GM21360 (cell line): ENCODE results near the gene ZBTB4.
"Not testable (repeated sequence)": the region's sequence is repeated elsewhere in the genome, so short reads cannot be mapped to it uniquely, and the experiment has no call there.

Experiments used
- ATAC-seq: cut with Tn5 transposase; IDR thresholded peaks from one replicate; pipeline ENCODE4 v1.9.1; 2021; ENCODE audit warnings: mild to moderate bottlenecking, moderate library complexity; ENCODE audit not compliant: unreplicated experiment

ZBTB4 gene

GRCh38 chr17:7493941-7494340 is 14.5 kb upstream of the ZBTB4 start:
- no peak for ATAC-seq

- ATAC-seq, result no peak
Measured at GRCh38 chr17:7491583-7491982, 12.2 kb upstream of the ZBTB4 start.

GRCh38 chr17:7490144-7490543 is 10.7 kb upstream of the ZBTB4 start:
- ATAC-seq, result no peak

DNA sequence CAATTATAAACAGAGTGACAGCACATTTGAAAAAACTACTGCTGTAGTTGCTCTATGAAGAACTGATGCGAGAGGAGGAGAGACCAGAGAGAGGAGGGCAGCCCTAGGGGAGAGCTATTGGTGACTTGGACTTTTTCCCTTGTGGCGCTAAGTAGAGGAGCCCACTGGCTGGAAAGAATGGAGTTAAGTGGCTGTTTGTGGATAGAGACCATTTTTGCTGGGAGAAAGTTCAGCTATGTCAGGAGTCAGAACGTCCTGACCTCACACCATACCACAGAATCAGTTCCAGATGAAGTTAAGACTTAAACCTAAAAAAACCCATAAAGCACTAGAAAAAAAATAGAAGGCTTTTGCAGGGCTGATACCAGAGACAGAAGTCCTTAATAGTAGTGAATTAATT is 6.8 kb upstream of the ZBTB4 start:
- ATAC-seq, result no peak

GRCh38 chr17:7484919-7485377 is 5.5 kb upstream of the ZBTB4 start:
- no peak for ATAC-seq

DNA sequence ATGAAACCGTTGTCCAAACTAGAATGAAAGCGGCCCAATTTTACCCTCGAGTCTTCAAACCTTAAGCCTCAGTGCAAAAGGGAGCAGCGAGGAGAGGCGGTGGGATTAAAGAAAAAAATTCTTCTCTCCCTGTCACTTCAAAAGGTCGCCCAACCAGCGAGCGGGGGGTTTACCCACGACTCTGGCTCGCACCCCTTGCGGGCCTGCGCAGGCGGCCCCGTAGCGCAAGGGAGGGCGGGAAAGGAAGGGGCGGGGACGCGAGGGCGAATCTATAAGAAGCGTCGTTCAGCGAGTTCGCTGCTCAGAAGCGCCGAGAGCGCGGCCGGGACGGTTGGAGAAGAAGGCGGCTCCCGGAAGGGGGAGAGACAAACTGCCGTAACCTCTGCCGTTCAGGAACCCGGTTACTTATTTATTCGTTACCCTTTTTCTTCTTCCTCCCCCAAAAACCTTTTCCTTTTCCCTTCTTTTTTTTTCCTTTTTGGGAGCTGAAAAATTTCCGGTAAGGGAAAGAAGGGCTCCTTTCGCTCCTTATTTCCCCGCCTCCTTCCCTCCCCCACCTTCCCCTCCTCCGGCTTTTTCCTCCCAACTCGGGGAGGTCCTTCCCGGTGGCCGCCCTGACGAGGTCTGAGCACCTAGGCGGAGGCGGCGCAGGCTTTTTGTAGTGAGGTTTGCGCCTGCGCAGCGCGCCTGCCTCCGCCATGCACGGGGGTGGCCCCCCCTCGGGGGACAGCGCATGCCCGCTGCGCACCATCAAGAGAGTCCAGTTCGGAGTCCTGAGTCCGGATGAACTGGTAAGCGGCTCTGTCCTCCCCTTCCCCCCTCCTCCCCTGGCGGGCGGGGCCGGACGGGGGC is 4.9 kb upstream of the ZBTB4 start, which contains the start of gene POLR2A:
Gene POLR2A (plus strand): TSS at position 300 of the 852 bp plus-strand sequence.
- peak; percentile 49 for ATAC-seq

- peak; percentile 27 for ATAC-seq
Measured at GRCh38 chr17:7483255-7484066, 4.0 kb upstream of the ZBTB4 start.

DNA sequence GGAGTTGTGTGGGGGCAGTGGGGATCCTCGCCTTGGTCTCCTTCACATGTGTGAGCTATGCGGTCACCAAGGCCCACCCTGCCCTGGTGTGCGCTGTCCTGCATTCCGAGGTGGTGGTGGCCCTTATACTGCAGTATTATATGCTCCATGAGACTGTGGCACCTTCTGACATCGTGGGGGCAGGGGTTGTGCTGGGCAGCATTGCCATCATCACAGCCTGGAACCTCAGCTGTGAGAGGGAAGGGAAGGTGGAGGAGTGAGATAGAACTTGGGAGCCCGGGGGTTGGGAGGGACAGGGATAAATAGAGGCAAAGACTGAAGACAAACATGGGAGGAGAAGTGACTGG is 3.3 kb upstream of the ZBTB4 start:
- ATAC-seq, result not testable (repeated sequence)

- not testable (repeated sequence) for ATAC-seq
Measured at GRCh38 chr17:7481842-7482741, 2.7 kb upstream of the ZBTB4 start.

DNA sequence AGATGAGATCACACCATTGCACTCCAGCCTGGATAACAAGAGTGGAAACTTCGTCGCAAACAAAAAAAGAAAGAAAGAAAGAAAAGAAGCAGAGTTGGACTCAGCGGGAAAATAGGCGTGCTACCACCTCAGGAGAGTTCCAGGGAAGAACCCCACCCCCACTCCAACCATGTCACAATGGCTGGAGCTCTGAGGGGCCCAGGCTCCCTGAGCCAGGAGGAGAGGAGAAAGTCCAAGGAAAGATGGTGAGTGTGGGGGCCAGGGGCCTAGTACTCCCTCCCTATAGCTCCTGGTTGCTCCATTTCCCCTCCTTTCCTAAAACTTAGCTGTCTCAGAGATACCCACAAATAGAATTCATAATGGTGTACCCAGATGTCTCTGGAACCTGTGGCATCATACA is 1.8 kb upstream of the ZBTB4 start, which contains the start of gene SLC35G6:
Gene SLC35G6 (plus strand): TSS at position 172 of the 400 bp plus-strand sequence. CDS start 71 bp downstream, at position 243.
- ATAC-seq, result not testable (repeated sequence)

DNA sequence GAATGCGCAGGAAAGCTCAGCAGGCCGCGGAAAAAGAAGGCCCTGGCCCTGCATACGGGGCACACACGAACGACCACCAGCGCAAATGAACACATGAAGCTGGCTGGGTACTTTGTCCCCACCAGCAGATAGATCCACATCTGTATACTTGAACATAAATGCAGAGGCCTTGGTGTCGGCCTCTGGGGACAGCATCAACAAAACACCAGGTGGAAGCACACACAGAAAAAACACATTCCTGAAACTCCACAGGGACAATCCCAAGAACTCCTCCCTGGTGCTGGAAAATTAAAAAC is 606 bp upstream of the ZBTB4 start:
- ATAC-seq, result no peak

GRCh38 chr17:7478276-7479212 is 887 bp downstream of the ZBTB4 start:
- no peak for ATAC-seq

DNA sequence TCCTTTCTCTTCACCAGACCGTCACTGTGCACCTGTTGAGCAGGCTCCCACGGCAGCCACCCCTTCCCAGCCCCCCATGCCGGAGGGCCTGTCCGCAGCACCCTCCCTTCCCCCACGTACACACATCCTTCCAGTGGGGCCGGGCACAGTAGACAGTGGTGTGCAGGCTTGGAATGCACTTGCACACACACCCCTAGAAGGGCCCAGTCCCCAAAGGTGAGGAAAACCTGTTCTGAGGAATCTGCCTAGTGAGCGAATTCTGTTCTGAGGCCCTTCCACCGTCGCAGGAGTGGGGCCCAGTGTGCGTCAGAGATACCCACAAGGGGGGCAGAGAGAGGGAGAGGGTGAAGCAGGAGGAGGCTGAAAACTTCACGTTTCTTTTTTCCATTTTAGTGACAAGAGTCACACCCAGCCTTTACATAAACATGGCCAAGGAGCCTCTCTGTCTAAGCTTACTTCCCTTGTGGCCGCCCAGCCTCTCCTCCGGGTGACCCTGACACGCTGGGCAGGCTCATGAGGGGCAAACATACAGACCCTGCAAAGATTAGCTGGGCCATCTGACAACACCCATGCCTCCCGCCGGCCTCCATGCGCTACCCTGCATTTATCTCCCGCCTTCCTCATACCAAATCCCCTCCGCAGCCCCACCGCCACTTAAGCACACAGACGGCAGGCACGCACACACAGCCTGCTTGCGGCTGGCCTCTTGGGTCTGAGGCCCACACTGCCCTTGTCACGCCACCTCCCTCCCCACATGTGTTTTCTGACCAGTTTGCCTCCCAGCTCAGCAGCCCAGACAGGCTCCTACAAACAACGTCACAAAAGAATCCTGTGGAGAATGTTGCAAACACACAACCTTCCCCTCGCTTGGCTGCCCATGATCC is 1.8 kb downstream of the ZBTB4 start:
- no peak for ATAC-seq

DNA sequence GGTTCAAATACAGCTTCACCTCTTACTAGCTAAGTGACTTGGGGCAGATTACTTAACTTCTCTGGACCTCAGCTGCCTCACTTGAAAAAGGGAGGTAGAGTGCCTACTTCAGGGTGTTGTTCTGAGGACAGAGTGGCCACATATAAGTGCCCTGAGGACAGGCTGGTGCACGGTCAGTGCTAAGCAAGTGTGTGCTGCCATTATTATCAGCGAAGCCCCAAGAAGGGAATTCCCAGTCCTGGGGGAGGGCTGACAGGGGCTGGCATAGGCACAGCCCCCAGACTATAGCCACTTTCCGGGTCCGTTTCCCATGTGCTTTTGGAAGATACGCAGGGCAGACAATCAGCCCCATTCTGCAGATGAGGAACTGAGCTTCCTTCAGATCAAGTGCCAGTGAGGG is 2.5 kb downstream of the ZBTB4 start:
- no peak for ATAC-seq

GRCh38 chr17:7476494-7476893 is 2.9 kb downstream of the ZBTB4 start:
- no peak for ATAC-seq

DNA sequence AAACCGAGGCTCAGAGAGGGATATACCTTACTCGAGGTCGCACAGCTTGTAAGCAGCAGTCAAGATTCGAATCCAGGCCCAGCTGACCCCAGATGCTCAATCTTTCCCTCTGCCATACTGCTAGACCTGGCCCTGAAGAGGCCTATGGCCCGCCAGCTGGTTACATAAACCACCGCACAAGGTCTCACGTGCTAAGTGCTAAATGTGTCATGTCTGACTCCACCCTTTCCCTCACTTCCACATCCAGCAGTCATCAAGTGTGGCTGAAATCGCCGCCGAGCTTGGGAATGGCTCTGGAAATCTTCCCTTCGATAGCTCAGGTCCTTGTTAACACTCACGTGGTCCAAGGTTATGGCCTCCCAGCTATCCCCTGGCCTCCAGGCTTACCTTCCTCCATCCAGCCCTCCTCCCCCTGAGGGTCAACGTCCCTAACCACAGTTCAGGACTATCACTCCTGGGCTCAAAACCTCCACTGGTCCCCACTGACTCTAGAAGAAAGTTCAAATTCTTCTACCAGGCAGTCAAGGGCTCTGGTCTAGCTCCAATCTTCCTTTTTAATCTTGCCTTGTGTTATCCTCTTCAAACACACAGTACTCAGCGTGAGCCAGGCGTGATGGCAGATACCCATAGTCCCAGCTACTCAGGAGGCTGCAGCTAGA is 3.5 kb downstream of the ZBTB4 start:
- ATAC-seq, result no peak

- not testable (repeated sequence) for ATAC-seq
Measured at GRCh38 chr17:7474767-7475166, 4.7 kb downstream of the ZBTB4 start.

DNA sequence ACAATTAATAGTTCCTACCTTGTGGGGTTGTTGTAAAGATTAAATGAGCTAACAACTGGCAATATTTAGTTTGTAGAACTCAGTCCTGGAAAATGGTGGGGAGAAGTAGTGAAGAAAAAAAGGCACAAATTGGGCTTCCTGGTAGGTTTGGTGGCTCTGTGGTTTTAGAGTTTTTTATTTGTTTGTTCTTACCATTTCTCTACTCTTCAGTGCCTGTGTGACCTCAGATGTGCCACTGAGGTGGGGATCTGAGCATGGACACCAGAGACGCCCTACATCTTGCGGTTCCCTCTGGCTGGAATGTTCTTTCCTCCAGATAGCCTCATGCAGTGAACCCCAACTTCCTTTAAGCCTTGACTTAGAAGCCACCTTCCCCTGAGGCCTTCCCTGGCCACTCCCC is 7.7 kb downstream of the ZBTB4 start:
- no peak for ATAC-seq
